Adrenal gland (tissue), 5 donors: ENCODE results near the gene STK24.

ENCODE experiments used
- CTCF ChIP-seq, 6 experiments: fragments of 450-650 bp in 4 of 6; fragments of 200-600 bp in 2 of 6; sonication (generic) in 1 of 6; IDR thresholded peaks; 1 replicate in 5 of 6; 2 replicates in 1 of 6; pipeline versions ENCODE4 v1.5.1 to v1.8.0; 2016 to 2021; ENCODE audit warnings: antibody characterized with exemption in 6 of 6, mild to moderate bottlenecking in 2 of 6, moderate library complexity in 1 of 6
- POLR2A ChIP-seq, 2 donors: fragments of 450-650 bp; IDR thresholded peaks; one replicate each; pipeline ENCODE4 v1.6.1; 2017; ENCODE audit warnings: antibody characterized with exemption in 2 of 2, mild to moderate bottlenecking in 2 of 2, moderate library complexity in 1 of 2
- donor health status: DM: no; HTN: no; CAD: no.

- TF ChIP-seq CTCF (IDR thresholded peaks at IDR 0.05) (no peak), POLR2A (IDR thresholded peaks at IDR 0.05) (no peak)
Observed at GRCh38 chr13:98476106-98476505, 100.8 kb downstream of the STK24 start.
